Kidney (tissue), 14 donors: Measurements from ENCODE around the gene SCN2A. TPM values are rescaled to one million over a fixed set of nuclear protein-coding genes. Genes with fewer than 3 reads are reported as not detected.

ENCODE experiments used
- DNase-seq, 5 donors: peaks; one replicate each; pipeline ENCODE4 v3.0.0-alpha.2; 2013 to 2020
- FAIRE-seq: peaks from 2 replicates; lab custom pipeline; 2012; peaks lifted over from hg19 to GRCh38; lab: Jason Lieb, UNC
- H3K27ac ChIP-seq, 2 donors: one replicate each; pipeline ENCODE4 v1.7.0; 2013; ENCODE audit warnings: low read depth in 2 of 2, low read length in 2 of 2, inconsistent platforms in 1 of 2
- H3K27me3 ChIP-seq: one replicate; pipeline ENCODE4 v1.7.1; 2013; ENCODE audit warnings: low read length, inconsistent platforms; ENCODE audit not compliant: control insufficient read depth, insufficient read depth
- H3K36me3 ChIP-seq, 3 donors: one replicate each; pipeline versions ENCODE4 v1.7.0 to v1.7.1; 2013; ENCODE audit warnings: low read length in 3 of 3, control low read depth in 1 of 3, inconsistent platforms in 1 of 3; ENCODE audit not compliant: insufficient read depth in 3 of 3, control insufficient read depth in 2 of 3
- H3K4me1 ChIP-seq, 3 donors: one replicate each; pipeline versions ENCODE4 v1.7.0 to v1.7.1; 2013; ENCODE audit warnings: low read length in 3 of 3, inconsistent platforms in 1 of 3, low read depth in 1 of 3; ENCODE audit not compliant: control insufficient read depth in 2 of 3, insufficient read depth in 2 of 3
- H3K4me3 ChIP-seq, 3 donors: one replicate each; pipeline versions ENCODE4 v1.7.0 to v1.8.1; 2013; ENCODE audit warnings: low read length in 3 of 3, control low read depth in 1 of 3, inconsistent platforms in 1 of 3
- H3K9ac ChIP-seq, 3 donors: one replicate each; pipeline versions ENCODE4 v1.7.0 to v1.7.1; 2013; ENCODE audit warnings: low read length in 3 of 3, control low read depth in 1 of 3, inconsistent platforms in 1 of 3
- H3K9me3 ChIP-seq, 3 donors: one replicate each; pipeline versions ENCODE4 v1.7.0 to v1.7.1; 2013; ENCODE audit warnings: low read length in 3 of 3, control low read depth in 1 of 3, inconsistent platforms in 1 of 3; ENCODE audit not compliant: control insufficient read depth in 2 of 3, insufficient read depth in 1 of 3
- intact Hi-C: fragments of 100-400 bp; cut with DNase I; formaldehyde crosslinking; loops from one replicate; pipeline ENCODE4 v1.11.1; 2022
- polyA plus RNA-seq: library from polyadenylated mRNA; stranded (reverse); fragments of 350-450 nt; fragmentation: Illumina TruSeq; extraction: RNeasy Lipid Tissue Mini Kit (QIAGEN cat#74804); gene quantifications from one replicate; pipeline ENCODE4 v1.2.3, GENCODE V29; 2014; ENCODE audit warnings: low read depth, low replicate concordance; ENCODE audit not compliant: insufficient read depth
- total RNA-seq: library from RNA; stranded (reverse); fragmentation: NEBNext Ultra II Directional; extraction: Animal tissue kit (Norgen Biotek cat#: 25700); gene quantifications from one replicate; pipeline ENCODE4 v1.2.1, GENCODE V29; 2021
- TF ChIP-seq, protein P1 (sequence below): IDR thresholded peaks from 3 replicates; pipeline ENCODE4 v1.5.1; 2012; ENCODE audit warnings: mild to moderate bottlenecking, moderate library complexity, borderline replicate concordance; ENCODE audit not compliant: insufficient read depth; ENCODE audit errors: extremely low read depth
- donor health status: control.
- donor health status: control.
- donor health status: control.
- donor health status: control.
- donor health status: control.
- donor health status: DM: yes; HTN: yes; CAD: no.
- donor health status: Normal renal cell carcinoma (clear cell type).

Gene SCN2A
- total and polyA plus RNA-seq, 2 donors from 2014 or later, result 2.7 to 9.9 TPM

DNA sequence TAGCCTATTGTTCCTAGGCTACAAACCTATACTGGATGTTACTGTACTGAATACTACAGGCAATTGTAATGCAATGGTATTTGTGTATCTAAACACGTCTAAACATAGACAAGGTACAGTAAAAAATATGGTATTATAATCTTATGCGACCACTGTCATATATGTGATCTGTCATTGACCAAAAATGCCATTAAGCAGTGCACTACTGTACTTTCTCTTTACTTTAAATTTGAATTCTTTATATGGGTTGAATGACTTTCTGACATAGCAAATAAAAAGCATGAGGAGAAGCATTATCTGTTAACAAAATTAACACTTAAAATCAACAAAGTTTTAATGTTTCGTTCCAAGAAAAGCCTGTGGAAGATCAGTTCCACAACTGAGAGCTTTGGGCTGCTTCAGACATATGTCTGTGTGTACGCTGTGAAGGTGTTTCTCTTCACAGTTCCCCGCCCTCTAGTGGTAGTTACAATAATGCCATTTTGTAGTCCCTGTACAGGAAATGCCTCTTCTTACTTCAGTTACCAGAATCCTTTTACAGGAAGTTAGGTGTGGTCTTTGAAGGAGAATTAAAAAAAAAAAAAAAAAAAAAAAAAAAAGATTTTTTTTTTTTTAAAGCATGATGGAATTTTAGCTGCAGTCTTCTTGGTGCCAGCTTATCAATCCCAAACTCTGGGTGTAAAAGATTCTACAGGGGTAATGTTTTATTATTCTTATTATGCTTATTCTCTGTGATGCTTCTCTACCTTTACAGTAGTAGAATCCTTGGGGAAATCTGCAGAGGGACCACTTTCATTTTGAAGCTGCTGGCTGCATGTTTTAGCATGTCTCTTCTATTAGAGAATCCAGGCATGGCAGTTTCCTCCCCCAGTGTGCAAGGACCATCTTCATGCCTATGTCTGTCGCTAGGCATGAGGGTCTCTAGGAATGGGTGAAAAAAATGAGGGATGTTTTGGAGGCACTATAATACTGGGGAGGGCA is 54.5 kb downstream of the SCN2A start:
- H3K36me3 ChIP-seq, result peaks cover 0 to 2% (median 0%) of the 10 kb centered on the region in 3 donors
- TF ChIP-seq, protein P1, sequence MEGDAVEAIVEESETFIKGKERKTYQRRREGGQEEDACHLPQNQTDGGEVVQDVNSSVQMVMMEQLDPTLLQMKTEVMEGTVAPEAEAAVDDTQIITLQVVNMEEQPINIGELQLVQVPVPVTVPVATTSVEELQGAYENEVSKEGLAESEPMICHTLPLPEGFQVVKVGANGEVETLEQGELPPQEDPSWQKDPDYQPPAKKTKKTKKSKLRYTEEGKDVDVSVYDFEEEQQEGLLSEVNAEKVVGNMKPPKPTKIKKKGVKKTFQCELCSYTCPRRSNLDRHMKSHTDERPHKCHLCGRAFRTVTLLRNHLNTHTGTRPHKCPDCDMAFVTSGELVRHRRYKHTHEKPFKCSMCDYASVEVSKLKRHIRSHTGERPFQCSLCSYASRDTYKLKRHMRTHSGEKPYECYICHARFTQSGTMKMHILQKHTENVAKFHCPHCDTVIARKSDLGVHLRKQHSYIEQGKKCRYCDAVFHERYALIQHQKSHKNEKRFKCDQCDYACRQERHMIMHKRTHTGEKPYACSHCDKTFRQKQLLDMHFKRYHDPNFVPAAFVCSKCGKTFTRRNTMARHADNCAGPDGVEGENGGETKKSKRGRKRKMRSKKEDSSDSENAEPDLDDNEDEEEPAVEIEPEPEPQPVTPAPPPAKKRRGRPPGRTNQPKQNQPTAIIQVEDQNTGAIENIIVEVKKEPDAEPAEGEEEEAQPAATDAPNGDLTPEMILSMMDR, result peak; percentile 75
- DNase-seq (peak in 4 of 5 donors; percentile 55 to 96 (median 78)), FAIRE-seq (peak; percentile 98)
- no peaks in the 10 kb centered on the region for H3K27me3 ChIP-seq
- H3K27ac ChIP-seq, result no peak overlapping the region
- H3K9ac ChIP-seq, result peak overlapping the region in 1 of 3 donors; percentile 0
- no peak overlapping the region for H3K4me3 ChIP-seq
- intact Hi-C loops, result no loop called here
- no peaks in the 10 kb centered on the region for H3K4me1 ChIP-seq
- no peaks in the 10 kb centered on the region for H3K9me3 ChIP-seq

DNA sequence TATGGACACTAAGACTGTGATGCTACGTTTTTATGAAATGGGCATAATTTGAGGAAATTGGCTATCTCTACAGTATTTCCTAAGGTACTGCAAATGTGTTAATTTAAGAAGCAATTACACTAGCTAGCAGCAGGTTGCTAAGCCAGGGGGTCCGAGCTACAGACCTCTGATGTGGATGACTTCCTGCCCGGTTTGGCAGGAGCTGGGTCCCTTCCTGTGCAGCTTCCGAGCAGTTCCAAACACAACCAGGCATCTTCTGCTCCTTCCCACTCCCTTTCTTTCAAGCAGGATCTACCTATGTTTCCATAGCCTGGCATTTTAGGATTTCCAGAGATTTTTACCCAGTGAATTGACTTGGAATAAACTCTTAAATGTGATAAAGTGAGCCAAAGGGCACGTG is 55.7 kb downstream of the SCN2A start:
- Histone ChIP-seq H3K4me1 (no peaks in the 10 kb centered on the region), H3K36me3 (peaks cover 0 to 2% (median 0%) of the 10 kb centered on the region in 3 donors), H3K27ac (no peak overlapping the region), H3K9me3 (no peaks in the 10 kb centered on the region), H3K9ac (no peak overlapping the region), H3K4me3 (no peak overlapping the region), H3K27me3 (no peaks in the 10 kb centered on the region)
- TF ChIP-seq, protein P1, result no peak
- intact Hi-C loops, result no loop called here
- DNase-seq (no peak), FAIRE-seq (no peak)

DNA sequence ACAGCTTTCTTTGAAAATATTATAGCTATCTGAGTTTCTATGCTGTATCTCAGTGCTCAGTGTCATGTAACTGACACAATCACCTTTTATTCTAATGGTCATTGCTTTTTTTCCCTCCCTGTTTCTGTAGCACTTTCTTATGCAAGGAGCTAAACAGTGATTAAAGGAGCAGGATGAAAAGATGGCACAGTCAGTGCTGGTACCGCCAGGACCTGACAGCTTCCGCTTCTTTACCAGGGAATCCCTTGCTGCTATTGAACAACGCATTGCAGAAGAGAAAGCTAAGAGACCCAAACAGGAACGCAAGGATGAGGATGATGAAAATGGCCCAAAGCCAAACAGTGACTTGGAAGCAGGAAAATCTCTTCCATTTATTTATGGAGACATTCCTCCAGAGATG is 56.4 kb downstream of the SCN2A start:
- H3K27me3 ChIP-seq, result no peaks in the 10 kb centered on the region
- intact Hi-C loops, result no loop called here
- no peak for FAIRE-seq

More for the DNA sequence above, 56.4 kb downstream of the SCN2A start:
- Histone ChIP-seq H3K36me3 (peaks cover 0 to 2% (median 0%) of the 10 kb centered on the region in 3 donors), H3K9me3 (no peaks in the 10 kb centered on the region), H3K27ac (no peak overlapping the region), H3K4me3 (no peak overlapping the region), H3K9ac (no peak overlapping the region), H3K4me1 (no peaks in the 10 kb centered on the region)
- TF ChIP-seq, protein P1, result no peak
- no peak for DNase-seq
